ENCODE measurements around the gene GNAS. TPM values are rescaled to one million over a fixed set of nuclear protein-coding genes. Genes with fewer than 3 reads are reported as not detected.

GNAS gene
- total and polyA plus RNA-seq, 10 of the 15 experiments (the other 5 are each of a cell fraction or from before 2014, with no cell fraction given), result 209 to 950 (median 394) TPM

- TF ChIP-seq ZNF24 (IDR thresholded peaks at IDR 0.05), result no peak
- TF ChIP-seq WRNIP1 (IDR thresholded peaks at IDR 0.05; ENCODE audit: borderline replicate concordance, low read depth, low read length), result no peak
- no peak for TF ChIP-seq E2F8 (IDR thresholded peaks at IDR 0.05; ENCODE audit: low read depth, partially characterized antibody)
- no peak for TF ChIP-seq POLR2A (IDR thresholded peaks at IDR 0.05; ENCODE audit: low read depth, low read length)
- no peak for TF ChIP-seq BCLAF1 (IDR thresholded peaks at IDR 0.05)
- TF ChIP-seq CBX5 (IDR thresholded peaks at IDR 0.05; ENCODE audit: low read depth), result no peak
- no peak for TF ChIP-seq SPI1 (IDR thresholded peaks at IDR 0.05; ENCODE audit: borderline replicate concordance, insufficient read depth, low read depth, low read length)
- no peak for TF ChIP-seq YBX1 (IDR thresholded peaks at IDR 0.05)
- TF ChIP-seq SP1 (IDR thresholded peaks at IDR 0.05; ENCODE audit: low read depth, low read length), result no peak
- no peak for TF ChIP-seq PRDM15 (CRISPR knock-in tag; IDR thresholded peaks at IDR 0.05)
- TF ChIP-seq JUNB (IDR thresholded peaks at IDR 0.05), result no peak
- CTCF ChIA-PET, result interaction anchor here (0.6 kb wide), 1 partner anchor 244 kb away, joined by 3 read pairs; no protein-coding TSS in a partner anchor
- RAD21 ChIA-PET (ENCODE audit: unreplicated experiment), result no interaction called here
Observed at GRCh38 chr20:58824843-58825242, 27.7 kb upstream of the GNAS start.

More at GRCh38 chr20:58824843-58825242, 27.7 kb upstream of the GNAS start:
- ChIA-PET SMC1A (ENCODE audit: uncharacterized antibody, unreplicated experiment) (no interaction called here), POLR2A (no interaction called here)
- in situ Hi-C loops (cut with MboI), result no loop called here
- Histone ChIP-seq H3K4me3 (no peak overlapping the region), H3K79me2 (ENCODE audit: control insufficient read depth, insufficient read depth, low read length) (no peaks in the 10 kb centered on the region), H2AFZ (ENCODE audit: control insufficient read depth, low read depth, low read length) (no peak overlapping the region), H4K20me1 (ENCODE audit: control insufficient read depth, insufficient read depth) (no peaks in the 10 kb centered on the region), H3K4me1 (ENCODE audit: control insufficient read depth, insufficient read depth, low read length) (no peaks in the 10 kb centered on the region), H3K27ac (ENCODE audit: control insufficient read depth, insufficient read depth) (no peak overlapping the region), H3K9ac (ENCODE audit: control insufficient read depth, insufficient read depth, low read length) (no peak overlapping the region), H3K4me2 (ENCODE audit: control insufficient read depth, insufficient read depth) (no peak overlapping the region), H3K36me3 (ENCODE audit: control insufficient read depth in 2 of 2, insufficient read depth in 2 of 2, low read length in 1 of 2) (peaks cover 0 to 2% of the 10 kb centered on the region in 2 experiments; a peak in 2 of 4 replicates), H3K9me3 (replicated peaks; ENCODE audit: control insufficient read depth, insufficient read depth, low read length) (no peaks in the 10 kb centered on the region), H3K27me3 (replicated peaks in 1 of 2; ENCODE audit: control insufficient read depth in 2 of 2, insufficient read depth in 2 of 2, low read length in 1 of 2) (no peaks in the 10 kb centered on the region)
- BruUV-seq (replicated peaks), result no TSS peak
- FAIRE-seq, result no peak
- no peak for ATAC-seq
- no peak for DNase-seq (ENCODE audit: low read depth, low spot score)
- WGBS (ENCODE audit: insufficient coverage, insufficient replicate concordance, low lambda C conversion rate, missing lambda C conversion rate), result 85% methylated on average over 8 of the region's 8 CpGs
- intact Hi-C loops (cut with micrococcal nuclease; ENCODE audit: unreplicated experiment), result no loop called here
